GM18520 (cell line): Measurements from ENCODE around the gene PLPPR5.

ENCODE experiments used
- ATAC-seq: cut with Tn5 transposase; IDR thresholded peaks from one replicate; pipeline ENCODE4 v1.9.1; 2021; ENCODE audit not compliant: unreplicated experiment

The PLPPR5 gene

DNA sequence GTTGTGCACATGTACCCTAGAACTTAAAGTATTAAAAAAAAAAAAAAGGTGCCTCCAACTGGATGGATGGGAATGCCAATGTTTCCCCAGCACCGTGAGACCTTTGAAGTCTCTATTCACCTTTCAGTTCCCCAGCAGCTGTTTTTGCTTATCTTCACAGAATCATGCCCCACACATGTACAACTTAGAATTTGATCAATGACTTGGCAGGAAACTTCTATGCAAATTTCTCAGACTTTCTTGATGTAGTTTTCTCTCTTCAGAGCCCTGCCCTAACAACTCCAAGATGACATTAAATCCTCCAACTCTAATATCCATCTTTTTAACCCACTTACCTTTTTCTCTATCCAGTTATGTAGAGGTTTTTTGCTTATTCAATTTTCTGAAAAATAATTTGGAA is 144.3 kb downstream of the PLPPR5 start:
- no peak for ATAC-seq

GRCh38 chr1:98854137-98854536 is 150.5 kb downstream of the PLPPR5 start:
- no peak for ATAC-seq

GRCh38 chr1:98849969-98850636 is 154.6 kb downstream of the PLPPR5 start:
- ATAC-seq, result peak; percentile 62

DNA sequence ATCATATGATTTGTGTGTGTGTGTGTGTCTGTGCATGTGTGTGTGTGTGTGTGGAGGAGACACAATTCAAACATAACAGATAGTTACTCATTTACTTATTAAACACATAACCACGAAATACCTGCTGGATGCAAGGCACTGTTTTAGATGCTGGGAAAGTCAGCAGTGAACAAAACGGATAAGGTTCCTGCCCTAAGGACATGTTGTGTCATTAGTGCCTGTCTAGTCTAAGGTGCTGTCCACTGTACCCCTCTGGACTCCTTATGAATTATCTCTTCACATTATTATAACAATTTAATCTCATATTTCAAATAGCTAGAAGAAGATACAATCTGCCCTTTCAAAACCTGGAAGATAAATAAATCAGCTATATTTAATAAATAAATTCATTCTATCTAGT is 162.4 kb downstream of the PLPPR5 start:
- ATAC-seq, result no peak
